ENCODE data around the gene RAPGEF4. TPM values are rescaled to one million over a fixed set of nuclear protein-coding genes. Genes with fewer than 3 reads are reported as not detected.

The RAPGEF4 gene
- total and polyA plus RNA-seq, 2 of the 4 experiments (the other 2 are of a cell fraction), result 1.7 to 3.2 TPM

- DNase-seq, result peak; percentile 95
- CTCF ChIA-PET, result no interaction called here
- Histone ChIP-seq H4K5ac (ENCODE audit: low read depth, low read length) (no peak overlapping the region), H3K4me3 (ENCODE audit: insufficient read depth, low read depth, low read length) (no peak overlapping the region), H2AFZ (replicated peaks; ENCODE audit: low read length, poor library complexity) (no peak overlapping the region), H2BK15ac (ENCODE audit: low read depth, low read length) (no peak overlapping the region; the same call in 2 of the 3 replicates), H3K56ac (ENCODE audit: extremely low read depth, insufficient read depth, low read length) (no peak overlapping the region), H3K9me3 (ENCODE audit: control insufficient read depth, insufficient read depth, low read length) (no peaks in the 10 kb centered on the region), H3K4me1 (ENCODE audit: control insufficient read depth, insufficient read depth, low read length) (peaks cover 14% of the 10 kb centered on the region), H2BK120ac (ENCODE audit: low read depth, low read length) (no peak overlapping the region), H3K4me2 (ENCODE audit: low read depth, low read length) (no peak overlapping the region), H3K79me1 (ENCODE audit: low read depth in 1 of 2, low read length in 2 of 2) (no peaks in the 10 kb centered on the region), H2AK9ac (replicated peaks; ENCODE audit: low read depth, low read length, poor library complexity) (no peak overlapping the region), H3K27me3 (ENCODE audit: control insufficient read depth, insufficient read depth, low read length) (no peaks in the 10 kb centered on the region), H3K23ac (ENCODE audit: low read depth, low read length) (no peak overlapping the region), H3K27ac (ENCODE audit: insufficient read depth, low read length) (no peak overlapping the region), H3K9ac (ENCODE audit: low read depth, low read length) (no peak overlapping the region), H4K8ac (ENCODE audit: low read depth in 2 of 2, low read length in 2 of 2) (peak overlapping the region in 1 of 2 experiments; percentile 4; a peak in 1 of 4 replicates), H2BK5ac (ENCODE audit: low read depth, low read length, poor library complexity, severe bottlenecking) (no peak overlapping the region), H3K18ac (ENCODE audit: low read depth, low read length) (no peak overlapping the region), H3K4ac (ENCODE audit: low read depth, low read length) (peak overlapping the region; percentile 66), H3K36me3 (ENCODE audit: control insufficient read depth, insufficient read depth, low read length) (no peaks in the 10 kb centered on the region), H2BK20ac (ENCODE audit: low read depth, low read length) (peak overlapping the region; percentile 30; the same call in 1 of the 2 replicates), H2AK5ac (ENCODE audit: low read depth, low read length) (peak overlapping the region; percentile 95; the same call in 1 of the 2 replicates), H4K20me1 (ENCODE audit: insufficient read depth, low read length) (no peaks in the 10 kb centered on the region), H4K91ac (ENCODE audit: insufficient read depth, low read depth, low read length) (no peak overlapping the region), H3K9me1 (ENCODE audit: insufficient read depth, low read length) (peaks cover 14% of the 10 kb centered on the region; the same call in 1 of the 2 replicates), H3K14ac (replicated peaks; ENCODE audit: low read depth, low read length) (0 out of 2 replicates have a peak overlapping the region, but pooled peaks have one; percentile 7)
- no TSS peak for BruUV-seq (replicated peaks)
- intact Hi-C loops (cut with micrococcal nuclease), result no loop called here
- WGBS, 2 experiments (ENCODE audit: extremely low coverage in 2 of 2, insufficient read length in 1 of 2), result no CpG with 5 or more reads among the region's 7 CpGs
- ATAC-seq (ENCODE audit: low read depth), result peak; percentile 83
- in situ Hi-C loops (cut with MboI; ENCODE audit: low sequenced_read_pairs), result no loop called here
- POLR2A ChIA-PET (ENCODE audit: unreplicated experiment), result no interaction called here
- dilution Hi-C loops (cut with HindIII; ENCODE audit: low sequenced_read_pairs, unreplicated experiment), result no loop called here
- no peak for TF ChIP-seq MXI1 (IDR thresholded peaks at IDR 0.05; ENCODE audit: borderline replicate concordance, low read depth, low read length)
- TF ChIP-seq FOS (IDR thresholded peaks at IDR 0.05; ENCODE audit: low read depth, low read length), result peak; percentile 86
- no peak for TF ChIP-seq NFE2L2 (IDR thresholded peaks at IDR 0.05; ENCODE audit: low read depth, low read length)
- TF ChIP-seq USF2 (IDR thresholded peaks at IDR 0.05; ENCODE audit: low read depth, low read length), result no peak
- no peak for TF ChIP-seq ELK1 (IDR thresholded peaks at IDR 0.05; ENCODE audit: borderline replicate concordance, low read depth, low read length)
- peak; percentile 84 for TF ChIP-seq RCOR1 (IDR thresholded peaks at IDR 0.05; ENCODE audit: insufficient replicate concordance, low read length)
- TF ChIP-seq CTCF (conservative IDR thresholded peaks at IDR 0.05; ENCODE audit: low read depth, low read length), result no peak
- TF ChIP-seq RAD21 (IDR thresholded peaks at IDR 0.05; ENCODE audit: low read length), result no peak
- TF ChIP-seq MAFK (IDR thresholded peaks at IDR 0.05; ENCODE audit: low read depth, low read length), result no peak
- no peak for TF ChIP-seq CEBPB (IDR thresholded peaks at IDR 0.05; ENCODE audit: low read depth, low read length)
- TF ChIP-seq BHLHE40 (IDR thresholded peaks at IDR 0.05; ENCODE audit: low read depth, low read length), result no peak
- TF ChIP-seq CHD1 (IDR thresholded peaks at IDR 0.05; ENCODE audit: low read depth, low read length), result no peak
- TF ChIP-seq POLR2A (IDR thresholded peaks at IDR 0.05; ENCODE audit: low read depth, low read length), result no peak
- peak; percentile 19; the same call in 1 of the 2 replicates for TF ChIP-seq MAZ (IDR thresholded peaks at IDR 0.05; ENCODE audit: borderline replicate concordance, low read depth, low read length)
- TF ChIP-seq SMC3 (IDR thresholded peaks at IDR 0.05; ENCODE audit: low read depth, low read length), result no peak
- TF ChIP-seq RFX5 (IDR thresholded peaks at IDR 0.05; ENCODE audit: low read depth, low read length), result no peak
These were observed 232.4 kb downstream of the RAPGEF4 start for GRCh38 chr2:172968061-172968469.

Data from IMR-90 (cell line).